Thymus (tissue), 11 donors: ENCODE results near the gene CCHCR1. TPM values are rescaled to one million over a fixed set of nuclear protein-coding genes. Genes with fewer than 3 reads are reported as not detected.
"Not testable (repeated sequence)": the region's sequence is repeated elsewhere in the genome, so short reads cannot be mapped to it uniquely, and the experiment has no call there.

Experiments
- DNase-seq, 9 donors: peaks; one replicate each; pipeline ENCODE4 v3.0.0-alpha.2; 2013; ENCODE audit warnings: low spot score in 9 of 9, low read depth in 6 of 9, missing footprints in 1 of 9
- H3K27ac ChIP-seq, 2 donors: one replicate each; pipeline ENCODE4 v1.5.1; 2013; ENCODE audit warnings: control low read depth in 1 of 2, low read depth in 1 of 2, low read length in 1 of 2, mild to moderate bottlenecking in 1 of 2, moderate library complexity in 1 of 2
- H3K27me3 ChIP-seq, 2 donors: one replicate each; pipeline ENCODE4 v1.5.1; 2013; ENCODE audit warnings: low read length in 1 of 2; ENCODE audit not compliant: control insufficient read depth in 2 of 2, insufficient read depth in 1 of 2
- H3K36me3 ChIP-seq, 2 donors: one replicate each; pipeline ENCODE4 v1.5.1; 2013; ENCODE audit warnings: low read length in 1 of 2, mild to moderate bottlenecking in 1 of 2, moderate library complexity in 1 of 2; ENCODE audit not compliant: control insufficient read depth in 2 of 2, insufficient read depth in 2 of 2
- H3K4me1 ChIP-seq, 2 donors: one replicate each; pipeline ENCODE4 v1.5.1; 2013; ENCODE audit warnings: low read length in 2 of 2; ENCODE audit not compliant: control insufficient read depth in 2 of 2, insufficient read depth in 2 of 2
- H3K4me3 ChIP-seq, 2 donors: one replicate each; pipeline ENCODE4 v1.5.1; 2013; ENCODE audit warnings: low read length in 2 of 2, control low read depth in 1 of 2, mild to moderate bottlenecking in 1 of 2
- H3K9me3 ChIP-seq, 2 donors: one replicate each; pipeline ENCODE4 v1.5.1; 2013; ENCODE audit warnings: low read length in 1 of 2, mild to moderate bottlenecking in 1 of 2; ENCODE audit not compliant: control insufficient read depth in 2 of 2, insufficient read depth in 1 of 2
- WGBS: extraction: QIAGEN DNeasy Blood & Tissue Kit; methylation state at CpG from one replicate; pipeline ENCODE4 v1.1.7; 2013; 5-methylcytosine and 5-hydroxymethylcytosine counted together
- polyA plus RNA-seq: library from polyadenylated mRNA; stranded (reverse); fragments of 200-250 nt; gene quantifications from one replicate; pipeline ENCODE4 v1.2.3, GENCODE V29; 2013
- total RNA-seq: library from RNA; stranded (reverse); fragments of 120-200 nt; gene quantifications from one replicate; pipeline ENCODE4 v1.2.4, GENCODE V29; 2013
- donor health status: healthy.

CCHCR1 gene
- total and polyA plus RNA-seq, 2 donors: 14.2 to 24.5 TPM

DNA sequence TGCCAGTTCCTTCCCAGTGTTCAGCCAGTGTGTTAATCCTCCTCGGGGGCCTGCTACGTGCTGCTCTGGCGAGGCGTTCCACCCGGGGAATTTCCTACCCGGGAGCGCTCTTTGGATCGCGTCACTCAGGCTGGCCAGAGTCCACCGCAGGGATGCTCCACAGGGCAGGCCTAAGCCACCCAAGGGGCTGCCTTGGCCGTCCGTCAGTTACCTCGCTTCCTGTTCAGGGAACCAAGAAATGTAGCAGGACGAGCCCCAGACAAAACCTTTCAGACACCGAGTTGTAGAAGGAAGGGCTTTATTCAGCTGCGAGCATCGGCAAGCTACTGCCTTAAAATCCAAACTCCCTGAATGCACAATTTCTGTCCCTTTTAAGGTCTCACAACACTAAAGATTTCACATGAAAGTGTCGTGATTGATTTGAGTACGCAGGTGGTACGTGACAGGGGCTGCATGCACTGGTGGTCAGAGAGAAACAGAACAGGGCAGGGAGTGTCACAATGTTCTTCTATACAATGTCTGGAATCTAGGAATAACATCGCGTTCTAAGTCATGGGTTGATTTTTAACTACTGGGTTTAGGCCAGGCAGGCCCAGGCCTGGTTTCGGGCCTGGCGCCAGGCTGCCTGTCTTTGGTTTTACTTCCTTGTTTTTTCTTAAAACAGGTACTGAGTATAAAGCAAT lies 28.6 kb upstream of the CCHCR1 start:
- DNase-seq: no peak
- no peaks in the 10 kb centered on the region for H3K36me3 ChIP-seq
- 91% methylated on average over 24 of the region's 24 CpGs for WGBS
- peaks cover 0 to 2% of the 10 kb centered on the region in 2 donors for H3K4me1 ChIP-seq
- H3K27ac ChIP-seq: peak overlapping the region; percentile 81 to 87
- no peaks in the 10 kb centered on the region for H3K27me3 ChIP-seq
- H3K4me3 ChIP-seq: no peak overlapping the region
- H3K9me3 ChIP-seq: no peaks in the 10 kb centered on the region

DNA sequence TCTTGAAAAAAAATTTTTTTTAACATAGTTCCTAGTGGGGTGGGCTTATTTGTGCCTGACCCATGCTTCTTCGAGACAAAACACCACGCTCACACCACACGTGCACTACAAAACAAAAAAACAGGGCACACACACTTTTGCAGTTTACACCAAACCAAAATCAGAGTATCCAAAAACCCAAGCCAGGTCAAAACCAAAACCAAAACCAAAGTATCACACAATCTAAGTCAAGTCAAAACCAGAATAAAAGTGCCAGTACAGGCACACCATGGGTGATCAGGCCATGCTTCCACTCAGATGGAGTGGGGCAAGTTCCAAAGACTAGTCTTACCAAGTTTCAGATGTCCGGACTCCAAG lies 28.1 kb upstream of the CCHCR1 start:
- not testable (repeated sequence) for H3K4me1 ChIP-seq, DNase-seq, H3K27me3 ChIP-seq, H3K36me3 ChIP-seq, H3K9me3 ChIP-seq, H3K4me3 ChIP-seq
- peak overlapping the region; percentile 81 to 87 for H3K27ac ChIP-seq
- 94% methylated on average over 4 of the region's 4 CpGs for WGBS

DNA sequence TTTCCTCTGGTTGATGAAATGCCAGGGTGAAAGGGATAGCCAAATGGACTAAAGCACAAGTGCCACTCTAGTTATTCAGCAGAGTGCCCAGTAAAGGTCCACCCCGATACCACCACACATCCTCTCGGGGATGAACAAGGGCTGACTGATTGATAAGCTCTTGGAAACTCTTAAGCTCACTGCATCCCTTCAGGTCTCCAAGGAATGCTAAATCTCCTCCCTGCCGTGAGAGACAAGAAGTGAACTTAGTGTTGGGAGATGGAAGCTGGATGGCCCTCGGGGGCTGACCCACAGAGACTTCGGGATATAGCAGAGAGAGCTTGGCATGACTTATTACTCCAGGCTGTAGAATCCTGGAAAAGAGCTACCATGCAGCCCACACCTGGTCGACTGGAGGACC lies 26.3 kb upstream of the CCHCR1 start:
- WGBS: 95% methylated on average over 6 of the region's 6 CpGs
- DNase-seq, H3K4me1 ChIP-seq, H3K4me3 ChIP-seq, H3K27ac ChIP-seq, H3K36me3 ChIP-seq, H3K27me3 ChIP-seq, H3K9me3 ChIP-seq: not testable (repeated sequence)

DNA sequence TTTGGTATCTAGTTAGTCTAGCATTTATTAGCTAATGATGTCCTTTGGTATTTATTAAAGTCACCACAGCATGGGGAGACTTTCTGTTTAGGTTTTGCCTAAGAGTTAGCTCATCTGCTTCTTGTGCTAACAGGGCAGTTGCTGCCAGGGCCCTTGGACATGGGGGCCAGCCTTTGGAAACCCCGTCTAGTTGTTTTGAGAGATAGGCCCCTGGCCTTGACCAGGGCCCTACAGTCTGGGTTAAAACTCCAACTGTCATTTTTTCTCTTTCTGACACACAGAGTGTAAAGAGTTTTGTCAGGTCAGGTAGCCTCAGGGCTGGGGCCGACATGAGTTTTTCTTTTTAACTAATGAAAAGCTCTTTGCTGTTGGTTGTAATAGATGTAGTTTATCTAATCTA lies 25.7 kb upstream of the CCHCR1 start:
- not testable (repeated sequence) for H3K4me3 ChIP-seq, H3K4me1 ChIP-seq, H3K27ac ChIP-seq, DNase-seq, H3K36me3 ChIP-seq, H3K27me3 ChIP-seq, H3K9me3 ChIP-seq
- WGBS: 79% methylated on average over 2 of the region's 2 CpGs

DNA sequence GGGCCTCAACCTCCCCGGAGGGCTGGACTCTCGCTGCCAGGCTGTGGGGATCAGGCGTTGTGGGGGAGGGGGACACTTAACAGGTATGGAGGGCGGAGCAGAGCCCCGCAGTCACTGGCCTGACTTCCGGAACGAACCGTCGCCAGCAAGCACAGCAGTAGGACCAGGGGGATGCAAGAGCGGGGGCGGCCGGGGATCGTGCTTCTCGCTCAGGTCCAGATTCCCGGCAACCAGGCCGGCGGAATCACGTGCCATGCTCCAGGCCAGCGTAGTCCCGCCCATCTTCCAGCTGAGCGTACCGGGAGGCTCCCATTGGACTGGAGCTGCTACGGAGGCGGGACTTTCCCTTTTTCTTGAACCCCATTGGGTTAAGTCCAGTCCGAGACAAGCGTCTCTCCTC lies 22.9 kb upstream of the CCHCR1 start:
- peak overlapping the region; percentile 20 to 44 for H3K4me3 ChIP-seq
- H3K36me3 ChIP-seq: no peaks in the 10 kb centered on the region
- WGBS: 68% methylated on average over 26 of the region's 26 CpGs
- no peaks in the 10 kb centered on the region for H3K27me3 ChIP-seq
- peaks cover 0 to 7% of the 10 kb centered on the region in 2 donors for H3K4me1 ChIP-seq
- DNase-seq: peak in 4 of 9 donors; percentile 30 to 67 (median 52)
- H3K9me3 ChIP-seq: no peaks in the 10 kb centered on the region
- peak overlapping the region in 1 of 2 donors; percentile 49 for H3K27ac ChIP-seq

DNA sequence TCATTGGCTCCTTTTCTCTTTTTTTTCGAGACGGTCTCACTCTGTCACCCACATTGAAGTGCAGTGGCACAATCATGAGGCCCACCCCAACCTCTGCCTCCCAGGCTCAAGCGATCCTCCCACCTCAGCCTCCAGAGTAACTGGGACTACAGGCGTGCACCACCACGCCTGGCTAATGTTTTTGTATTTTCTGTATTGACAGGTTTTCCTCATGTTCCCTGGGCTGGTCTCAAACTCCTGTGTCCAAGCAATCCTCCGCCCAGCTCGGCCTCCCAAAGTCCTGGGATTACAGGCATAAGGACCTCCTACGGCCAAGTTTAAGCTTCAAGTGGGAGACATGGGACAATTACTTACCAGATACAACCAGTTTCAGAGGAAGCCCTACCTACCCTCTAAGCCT lies 22.3 kb upstream of the CCHCR1 start:
- Histone ChIP-seq H3K4me3 (no peak overlapping the region), H3K27ac (no peak overlapping the region)

DNA sequence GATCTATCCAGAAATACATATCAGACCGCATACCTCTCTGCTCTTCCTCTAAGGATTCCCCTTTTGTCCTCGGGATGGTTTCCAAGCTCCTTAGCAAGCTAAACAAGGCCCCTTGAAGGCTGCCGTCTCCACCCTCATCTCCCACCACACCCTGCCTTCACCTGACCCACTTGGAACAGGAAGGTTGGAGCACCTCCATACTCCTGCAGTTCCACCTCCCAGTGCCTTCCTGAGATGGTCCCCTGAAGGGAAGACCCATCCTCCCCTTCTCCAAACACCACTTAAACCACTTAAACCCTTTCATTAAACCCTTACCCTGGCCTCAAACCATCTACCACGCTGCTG lies 21.4 kb upstream of the CCHCR1 start:
- H3K4me1 ChIP-seq: peaks cover 0 to 8% of the 10 kb centered on the region in 2 donors
- no peak for DNase-seq
- no peak overlapping the region for H3K4me3 ChIP-seq
- H3K9me3 ChIP-seq: no peaks in the 10 kb centered on the region
- 93% methylated on average over 4 of the region's 4 CpGs for WGBS
- H3K27me3 ChIP-seq: no peaks in the 10 kb centered on the region
- H3K27ac ChIP-seq: no peak overlapping the region
- no peaks in the 10 kb centered on the region for H3K36me3 ChIP-seq

More for the DNA sequence above, 22.3 kb upstream of the CCHCR1 start:
- H3K4me1 ChIP-seq: peaks cover 0 to 8% of the 10 kb centered on the region in 2 donors
- H3K27me3 ChIP-seq: no peaks in the 10 kb centered on the region
- no peaks in the 10 kb centered on the region for H3K9me3 ChIP-seq
- H3K36me3 ChIP-seq: no peaks in the 10 kb centered on the region
- DNase-seq: no peak
- WGBS: 98% methylated on average over 8 of the region's 8 CpGs

DNA sequence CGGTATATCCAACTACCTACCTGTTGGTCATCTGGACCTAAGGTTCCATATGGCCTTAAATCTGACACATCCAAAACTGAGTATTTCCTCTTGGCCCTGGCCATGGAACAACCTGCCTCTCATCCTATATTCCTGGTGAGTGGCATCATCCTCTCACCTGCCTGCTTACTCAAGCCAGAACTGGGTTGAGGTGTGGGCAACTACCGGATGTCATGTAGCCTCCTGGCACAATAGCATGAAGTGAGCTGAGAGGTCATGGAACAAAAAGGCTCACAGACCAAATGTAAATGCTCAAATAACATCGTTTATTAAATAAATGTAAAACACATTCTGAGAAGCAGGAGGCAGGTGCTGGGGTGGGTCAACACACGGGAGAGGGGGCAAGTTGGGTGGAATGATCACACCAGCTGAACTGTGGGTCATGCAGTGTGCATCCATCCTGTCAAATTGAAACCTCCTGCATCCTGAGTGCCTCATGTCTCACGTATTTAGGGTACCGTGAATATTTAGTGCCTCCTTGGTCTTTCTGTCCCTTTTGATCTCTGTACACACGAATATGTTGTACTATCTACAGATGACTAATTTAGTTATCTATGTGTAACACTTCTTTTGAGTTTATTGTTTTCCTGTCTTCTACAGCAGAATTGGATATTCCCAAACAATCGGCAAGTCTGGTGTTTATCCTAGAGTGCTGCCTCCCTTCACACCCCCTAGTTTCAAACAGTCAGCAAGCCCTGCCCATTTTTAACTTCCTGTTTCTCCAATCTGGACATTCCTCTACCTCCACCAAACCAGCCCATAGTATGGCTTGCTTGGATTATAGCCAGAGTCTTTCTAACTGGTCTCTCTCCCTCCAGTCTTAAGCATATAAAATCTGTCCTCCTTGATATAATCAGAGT lies 20.8 kb upstream of the CCHCR1 start:
- H3K4me3 ChIP-seq: no peak overlapping the region

DNA sequence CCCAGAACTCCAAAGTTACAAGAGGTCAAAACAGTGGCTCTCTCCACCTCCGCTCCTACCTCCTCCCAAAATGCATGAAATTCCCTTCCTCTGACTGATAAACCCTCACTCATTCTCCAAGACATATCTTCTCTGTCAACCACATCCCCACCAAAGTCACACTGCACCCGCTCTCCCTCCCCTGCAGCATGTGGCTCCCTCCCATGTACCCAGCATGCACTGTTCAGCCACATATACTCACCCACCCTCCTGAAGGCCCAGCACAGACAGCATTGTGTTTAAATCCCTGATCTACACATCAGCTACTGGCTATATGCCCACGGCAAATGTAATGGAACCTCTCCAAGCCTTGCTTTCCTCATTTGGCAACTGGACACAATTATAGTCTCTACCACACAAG lies 18.4 kb upstream of the CCHCR1 start:
- Histone ChIP-seq H3K27me3 (no peaks in the 10 kb centered on the region), H3K4me1 (peaks cover 0 to 8% of the 10 kb centered on the region in 2 donors), H3K27ac (no peak overlapping the region), H3K9me3 (no peaks in the 10 kb centered on the region), H3K4me3 (no peak overlapping the region), H3K36me3 (no peaks in the 10 kb centered on the region)
- DNase-seq: peak in 2 of 9 donors; percentile 13 to 33
- WGBS: 74% methylated on average over 3 of the region's 3 CpGs

More for the DNA sequence above, 20.8 kb upstream of the CCHCR1 start:
- Histone ChIP-seq H3K27ac (no peak overlapping the region), H3K9me3 (no peaks in the 10 kb centered on the region), H3K27me3 (no peaks in the 10 kb centered on the region), H3K4me1 (peaks cover 0 to 8% of the 10 kb centered on the region in 2 donors), H3K36me3 (no peaks in the 10 kb centered on the region)
- 71% methylated on average over 8 of the region's 8 CpGs for WGBS
- no peak for DNase-seq
